Stimulated activated naive CD8-positive, alpha-beta T cell treated with anti-CD3 and anti-CD28 coated beads, Interleukin-15, amount 100 ng/mL, for 72 hours (primary cell): ENCODE data around the gene C16orf78.

ENCODE experiments used
- ATAC-seq: fragments of 150-1000 bp; cut with Tn5 transposase; 2 replicates; pipeline ENCODE4 v1.10.0; 2021; ENCODE audit warnings: mild to moderate bottlenecking, moderate library complexity
- DNase-seq, 2 donors: peaks; one replicate each; pipeline ENCODE4 v3.0.0; 2021 to 2022
- H3K27ac Mint-ChIP-seq, 2 donors: one replicate each; pipeline ENCODE4 v1.8.0; 2022; ENCODE audit warnings: mild to moderate bottlenecking in 2 of 2, mixed read lengths in 2 of 2, moderate library complexity in 2 of 2
- H3K27me3 Mint-ChIP-seq: one replicate; pipeline ENCODE4 v1.8.0; 2022; ENCODE audit warnings: mixed read lengths
- H3K4me1 Mint-ChIP-seq: one replicate; pipeline ENCODE4 v1.8.0; 2022; ENCODE audit warnings: mild to moderate bottlenecking, mixed read lengths
- H3K4me3 Mint-ChIP-seq, 2 donors: one replicate each; pipeline ENCODE4 v1.8.0; 2022; ENCODE audit warnings: mild to moderate bottlenecking in 2 of 2, mixed read lengths in 2 of 2, moderate library complexity in 1 of 2
- H3K9me3 Mint-ChIP-seq, 2 donors: one replicate each; pipeline ENCODE4 v1.8.0; 2022; ENCODE audit warnings: mixed read lengths in 2 of 2

C16orf78 gene

DNA sequence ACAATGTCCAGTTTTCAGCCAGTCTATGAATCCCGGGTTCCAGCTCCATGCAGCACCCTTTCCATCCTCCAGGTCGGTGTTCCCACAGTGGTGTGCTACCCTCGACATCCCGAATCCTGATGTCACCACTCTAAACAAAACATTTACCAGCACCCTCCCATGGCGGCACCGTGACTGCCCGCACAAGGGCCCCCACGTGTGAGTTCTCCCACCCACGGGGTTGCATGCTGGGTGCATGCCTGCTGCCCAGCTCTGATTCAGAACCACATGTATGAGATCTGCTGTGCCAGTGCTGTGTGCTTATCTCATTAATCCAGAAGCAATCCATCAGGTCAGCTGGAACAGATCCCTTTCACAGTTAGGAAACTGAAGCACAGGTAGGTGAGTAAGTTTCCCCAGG is 57.4 kb downstream of the C16orf78 start:
- DNase-seq = no peak
- no peaks in the 10 kb centered on the region for H3K4me1 Mint-ChIP-seq

GRCh38 chr16:49431591-49432290 is 58.1 kb downstream of the C16orf78 start:
- Mint-ChIP-seq H3K4me3 (no peak overlapping the region), H3K4me1 (no peaks in the 10 kb centered on the region), H3K27ac (no peak overlapping the region), H3K9me3 (peaks cover 12 to 16% of the 10 kb centered on the region in 2 donors), H3K27me3 (no peaks in the 10 kb centered on the region)
- ATAC-seq = no peak
- DNase-seq = no peak

More for the DNA sequence above, 57.4 kb downstream of the C16orf78 start:
- Mint-ChIP-seq H3K27ac (no peak overlapping the region), H3K4me3 (no peak overlapping the region), H3K27me3 (no peaks in the 10 kb centered on the region), H3K9me3 (peaks cover 12 to 16% of the 10 kb centered on the region in 2 donors)
- no peak for ATAC-seq

- Mint-ChIP-seq H3K4me1 (no peaks in the 10 kb centered on the region), H3K27me3 (no peaks in the 10 kb centered on the region), H3K9me3 (peaks cover 2 to 4% of the 10 kb centered on the region in 2 donors), H3K4me3 (no peak overlapping the region), H3K27ac (no peak overlapping the region)
- no peak for ATAC-seq
- no peak for DNase-seq
Observed at GRCh38 chr16:49434733-49435132, 61.1 kb downstream of the C16orf78 start.

DNA sequence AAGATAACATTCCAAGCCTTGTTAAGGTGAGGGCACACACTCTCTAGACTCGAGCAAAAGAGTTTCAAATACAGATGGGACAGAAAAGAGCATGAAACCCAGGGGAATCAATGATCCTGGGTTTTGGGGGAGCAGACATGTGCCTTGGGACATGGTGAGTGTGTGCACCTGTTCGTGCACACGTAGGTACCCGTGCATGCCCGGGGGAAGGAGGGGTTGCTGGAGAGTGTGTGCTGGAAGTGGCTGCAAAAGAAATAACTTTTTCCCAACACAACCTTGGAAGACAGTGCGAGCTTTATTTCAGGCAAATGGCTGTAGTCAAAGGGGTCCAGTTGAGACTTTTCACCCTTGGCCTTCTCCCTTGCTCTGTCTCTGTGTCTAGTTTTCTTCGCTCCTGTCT is 62.6 kb downstream of the C16orf78 start:
- Mint-ChIP-seq H3K4me1 (peaks cover 5% of the 10 kb centered on the region), H3K4me3 (no peak overlapping the region), H3K9me3 (no peaks in the 10 kb centered on the region), H3K27ac (no peak overlapping the region), H3K27me3 (no peaks in the 10 kb centered on the region)
- DNase-seq (no peak), ATAC-seq (no peak)

GRCh38 chr16:49437344-49437743 is 63.7 kb downstream of the C16orf78 start:
- no peak overlapping the region for H3K4me3 Mint-ChIP-seq
- peak overlapping the region in 1 of 2 donors; percentile 10 for H3K27ac Mint-ChIP-seq
- H3K9me3 Mint-ChIP-seq = no peaks in the 10 kb centered on the region
- no peaks in the 10 kb centered on the region for H3K27me3 Mint-ChIP-seq
- DNase-seq = no peak
- H3K4me1 Mint-ChIP-seq = peaks cover 17% of the 10 kb centered on the region
- no peak for ATAC-seq

GRCh38 chr16:49439050-49439449 is 65.4 kb downstream of the C16orf78 start:
- H3K27me3 Mint-ChIP-seq = no peaks in the 10 kb centered on the region
- H3K27ac Mint-ChIP-seq = no peak overlapping the region
- ATAC-seq = no peak
- H3K4me3 Mint-ChIP-seq = no peak overlapping the region
- H3K4me1 Mint-ChIP-seq = peaks cover 23% of the 10 kb centered on the region
- H3K9me3 Mint-ChIP-seq = no peaks in the 10 kb centered on the region
- no peak for DNase-seq

GRCh38 chr16:49439676-49440075 is 66.1 kb downstream of the C16orf78 start:
- no peak overlapping the region for H3K27ac Mint-ChIP-seq
- no peaks in the 10 kb centered on the region for H3K27me3 Mint-ChIP-seq
- H3K4me3 Mint-ChIP-seq = no peak overlapping the region
- no peak for ATAC-seq
- no peak for DNase-seq
- H3K4me1 Mint-ChIP-seq = peaks cover 23% of the 10 kb centered on the region
- H3K9me3 Mint-ChIP-seq = no peaks in the 10 kb centered on the region

- DNase-seq (no peak), ATAC-seq (no peak)
- Mint-ChIP-seq H3K9me3 (no peaks in the 10 kb centered on the region), H3K4me1 (peaks cover 23% of the 10 kb centered on the region), H3K4me3 (no peak overlapping the region), H3K27ac (no peak overlapping the region), H3K27me3 (no peaks in the 10 kb centered on the region)
Observed at GRCh38 chr16:49440156-49441065, 66.8 kb downstream of the C16orf78 start.

GRCh38 chr16:49441366-49441780 is 67.8 kb downstream of the C16orf78 start:
- peak overlapping the region; percentile 70 to 92 for H3K27ac Mint-ChIP-seq
- peak overlapping the region; percentile 48 to 60 for H3K4me3 Mint-ChIP-seq
- DNase-seq = peak; percentile 62 to 78
- ATAC-seq = peak; percentile 98
- no peaks in the 10 kb centered on the region for H3K9me3 Mint-ChIP-seq
- no peaks in the 10 kb centered on the region for H3K27me3 Mint-ChIP-seq
- peaks cover 23% of the 10 kb centered on the region for H3K4me1 Mint-ChIP-seq

DNA sequence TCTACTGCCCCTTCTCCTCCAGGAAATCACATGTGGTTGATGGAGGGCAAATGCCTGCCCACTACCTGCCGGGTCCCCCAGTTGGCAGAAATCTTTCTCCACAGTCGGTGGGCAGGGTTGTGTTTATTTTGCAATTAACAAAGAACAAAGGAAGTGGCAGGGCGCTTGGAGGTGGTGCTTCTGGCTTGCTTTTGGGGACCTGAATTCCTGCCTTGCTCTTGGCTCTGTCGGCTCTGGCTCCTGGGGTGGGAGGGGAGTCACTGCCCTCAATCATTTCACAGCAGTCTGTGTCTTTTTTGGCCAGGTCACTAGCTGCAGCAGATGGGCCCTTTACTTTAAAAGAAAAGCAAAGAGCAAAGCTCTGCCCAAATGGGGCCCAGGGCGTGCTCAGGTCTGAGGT is 69.2 kb downstream of the C16orf78 start:
- Mint-ChIP-seq H3K9me3 (no peaks in the 10 kb centered on the region), H3K4me3 (peak overlapping the region in 1 of 2 donors; percentile 7), H3K27me3 (no peaks in the 10 kb centered on the region), H3K27ac (peak overlapping the region; percentile 72 to 92), H3K4me1 (peaks cover 23% of the 10 kb centered on the region)
- no peak for DNase-seq
- no peak for ATAC-seq

DNA sequence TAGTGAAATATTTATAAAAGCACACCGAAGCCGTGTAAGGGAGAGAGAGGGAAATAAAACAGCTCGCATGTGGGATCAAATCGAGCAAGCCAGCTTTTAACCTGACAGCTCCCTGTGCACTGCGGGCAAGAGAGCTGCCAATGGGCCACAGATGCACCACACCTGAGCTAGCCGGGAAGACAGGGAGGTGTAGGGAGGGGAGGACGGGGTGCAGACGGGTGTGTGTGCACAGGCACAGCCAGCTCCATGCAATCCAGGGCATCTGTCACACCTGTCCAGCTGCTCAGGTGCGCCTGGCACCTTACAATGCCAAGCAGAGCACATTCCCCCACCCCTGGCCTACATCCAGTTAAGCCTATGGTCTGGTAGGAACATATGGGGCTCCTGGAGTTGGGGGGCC is 70.0 kb downstream of the C16orf78 start:
- Mint-ChIP-seq H3K27ac (no peak overlapping the region), H3K9me3 (no peaks in the 10 kb centered on the region), H3K4me1 (peaks cover 23% of the 10 kb centered on the region), H3K4me3 (no peak overlapping the region), H3K27me3 (no peaks in the 10 kb centered on the region)
- ATAC-seq = no peak
- DNase-seq = no peak

- Mint-ChIP-seq H3K27ac (no peak overlapping the region), H3K27me3 (no peaks in the 10 kb centered on the region), H3K4me3 (no peak overlapping the region), H3K4me1 (peaks cover 12% of the 10 kb centered on the region), H3K9me3 (no peaks in the 10 kb centered on the region)
- ATAC-seq (no peak), DNase-seq (no peak)
Observed at GRCh38 chr16:49446805-49447204, 73.2 kb downstream of the C16orf78 start.
